Mammary epithelial cell (primary cell): ENCODE results near the gene TBC1D14.

Experiments
- EZH2 ChIP-seq: IDR thresholded peaks from 2 replicates; pipeline ENCODE4 v1.6.1; 2012; ENCODE audit warnings: low read length, inconsistent platforms, borderline replicate concordance
- TF ChIP-seq, protein P1 (sequence below), 2 donors: IDR thresholded peaks in 1 of 2; conservative IDR thresholded peaks in 1 of 2; 2 replicates each; pipeline ENCODE4 v1.5.1; 2011 to 2012; ENCODE audit warnings: inconsistent platforms in 2 of 2, low read length in 2 of 2, mild to moderate bottlenecking in 2 of 2, control low read depth in 1 of 2, low read depth in 1 of 2; ENCODE audit not compliant: insufficient read depth in 1 of 2; ENCODE audit errors: extremely low read depth in 1 of 2

DNA sequence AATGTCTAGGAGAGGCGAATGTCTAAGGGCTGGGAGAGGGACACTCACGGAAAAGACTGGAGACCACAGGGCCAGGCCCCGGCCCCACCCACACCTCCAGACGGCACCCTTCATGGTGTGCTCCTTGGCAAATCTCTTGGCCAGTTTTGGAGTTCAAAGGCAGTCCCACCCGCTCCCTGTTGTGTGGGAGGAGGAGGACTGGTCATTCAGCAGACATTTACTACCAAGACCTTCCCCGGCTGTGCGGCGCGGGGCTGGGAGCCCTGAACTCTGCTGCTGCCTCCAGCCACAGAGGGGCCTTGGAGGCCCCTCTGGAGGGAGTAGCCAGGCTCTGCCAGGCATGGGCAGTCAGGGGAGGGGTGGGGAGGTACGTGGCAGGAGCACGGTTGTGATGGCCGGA is 8.7 kb upstream of the TBC1D14 start:
- no peak for TF ChIP-seq EZH2
- TF ChIP-seq, protein P1, sequence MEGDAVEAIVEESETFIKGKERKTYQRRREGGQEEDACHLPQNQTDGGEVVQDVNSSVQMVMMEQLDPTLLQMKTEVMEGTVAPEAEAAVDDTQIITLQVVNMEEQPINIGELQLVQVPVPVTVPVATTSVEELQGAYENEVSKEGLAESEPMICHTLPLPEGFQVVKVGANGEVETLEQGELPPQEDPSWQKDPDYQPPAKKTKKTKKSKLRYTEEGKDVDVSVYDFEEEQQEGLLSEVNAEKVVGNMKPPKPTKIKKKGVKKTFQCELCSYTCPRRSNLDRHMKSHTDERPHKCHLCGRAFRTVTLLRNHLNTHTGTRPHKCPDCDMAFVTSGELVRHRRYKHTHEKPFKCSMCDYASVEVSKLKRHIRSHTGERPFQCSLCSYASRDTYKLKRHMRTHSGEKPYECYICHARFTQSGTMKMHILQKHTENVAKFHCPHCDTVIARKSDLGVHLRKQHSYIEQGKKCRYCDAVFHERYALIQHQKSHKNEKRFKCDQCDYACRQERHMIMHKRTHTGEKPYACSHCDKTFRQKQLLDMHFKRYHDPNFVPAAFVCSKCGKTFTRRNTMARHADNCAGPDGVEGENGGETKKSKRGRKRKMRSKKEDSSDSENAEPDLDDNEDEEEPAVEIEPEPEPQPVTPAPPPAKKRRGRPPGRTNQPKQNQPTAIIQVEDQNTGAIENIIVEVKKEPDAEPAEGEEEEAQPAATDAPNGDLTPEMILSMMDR (conservative IDR thresholded peaks at IDR 0.05 in 1 of 2, IDR thresholded peaks at IDR 0.05 in 1 of 2; ENCODE audit: extremely low read depth in 1 of 2, insufficient read depth in 1 of 2, low read depth in 1 of 2, low read length in 2 of 2): no peak
